Panc1 (cell line): ENCODE results near the gene NECTIN1. TPM values are rescaled to one million over a fixed set of nuclear protein-coding genes. Genes with fewer than 3 reads are reported as not detected.

Experiments used
- ATAC-seq: fragments of 200-7000 bp; cut with Tn5 transposase; 2 replicates; pipeline ENCODE4 v1.9.1; 2020; ENCODE audit warnings: mild to moderate bottlenecking, moderate library complexity
- BruUV-seq: library from RNA; stranded (reverse); fragments of 400-500 nt; replicated peaks from 2 replicates; lab custom pipeline; 2021; lab: Mats Ljungman, UMichigan
- CTCF ChIA-PET: fragments of 300-600 bp; sonication (Branson Sonifier 250); formaldehyde crosslinking; loops from one replicate; lab custom pipeline; 2022; ENCODE audit warnings: antibody characterized with exemption; lab: Charles Lee
- POLR2A ChIA-PET: fragments of 300-600 bp; sonication (Branson Sonifier 250); formaldehyde crosslinking; loops from one replicate; lab custom pipeline; 2022; ENCODE audit warnings: antibody characterized with exemption; lab: Charles Lee
- DNase-seq: peaks from one replicate; pipeline ENCODE4 v3.0.0-alpha.2; 2010; ENCODE audit warnings: low read depth, low spot score
- H3K27ac ChIP-seq: 2 replicates; pipeline ENCODE4 v1.5.1; 2011; ENCODE audit warnings: mild to moderate bottlenecking, low read length, inconsistent platforms
- H3K27me3 ChIP-seq: fragments of 200-500 bp; sonication (Bioruptor generic); 2 replicates; pipeline ENCODE4 v1.6.0; 2014; ENCODE audit warnings: low read length, inconsistent platforms; ENCODE audit not compliant: control insufficient read depth, insufficient read depth
- H3K36me3 ChIP-seq: fragments of 200-500 bp; sonication (Bioruptor generic); 2 replicates; pipeline ENCODE4 v1.5.1; 2014; ENCODE audit warnings: inconsistent platforms, mild to moderate bottlenecking, low read length, moderate library complexity; ENCODE audit not compliant: control insufficient read depth, insufficient read depth
- H3K4me1 ChIP-seq: 2 replicates; pipeline ENCODE4 v1.5.1; 2011; ENCODE audit warnings: inconsistent platforms, mild to moderate bottlenecking, low read length, moderate library complexity; ENCODE audit not compliant: control insufficient read depth, insufficient read depth
- H3K4me3 ChIP-seq, 2 experiments: 2 replicates each; pipeline ENCODE4 v1.5.1; 2011 to 2012; ENCODE audit warnings: low read depth in 2 of 2, low read length in 2 of 2, mild to moderate bottlenecking in 2 of 2, inconsistent platforms in 1 of 2, moderate library complexity in 1 of 2
- H3K9me3 ChIP-seq: fragments of 200-500 bp; sonication (Bioruptor generic); 2 replicates; pipeline ENCODE4 v1.5.1; 2014; ENCODE audit warnings: low read depth, mild to moderate bottlenecking, inconsistent platforms, low read length, moderate library complexity; ENCODE audit not compliant: control insufficient read depth, insufficient read depth
- CTCF ChIP-seq: fragments of 450-650 bp; IDR thresholded peaks from 2 replicates; pipeline ENCODE4 v1.5.1; 2017; ENCODE audit warnings: mild to moderate bottlenecking
- POLR2AphosphoS5 ChIP-seq: IDR thresholded peaks from 2 replicates; pipeline ENCODE4 v1.6.1; 2012; ENCODE audit warnings: mild to moderate bottlenecking, low read depth, low read length, moderate library complexity
- REST ChIP-seq, 2 experiments: IDR thresholded peaks; 2 replicates each; pipeline ENCODE4 v1.6.1; 2011 to 2012; ENCODE audit warnings: low read depth in 2 of 2, control low read depth in 1 of 2, low read length in 1 of 2, mild to moderate bottlenecking in 1 of 2, moderate library complexity in 1 of 2; ENCODE audit not compliant: insufficient read depth in 1 of 2
- SIN3A ChIP-seq: IDR thresholded peaks from 2 replicates; pipeline ENCODE4 v1.6.1; 2012; ENCODE audit warnings: low read depth, mild to moderate bottlenecking, low read length, moderate library complexity, borderline replicate concordance; ENCODE audit not compliant: insufficient read depth
- TCF7L2 ChIP-seq: IDR thresholded peaks from 2 replicates; pipeline ENCODE4 v1.6.1; 2011; ENCODE audit warnings: mild to moderate bottlenecking, low read depth, low read length, inconsistent platforms
- in situ Hi-C: cut with HindIII; loops from 2 replicates; pipeline ENCODE4 v1.10.0; 2016; ENCODE audit warnings: low sequenced_read_pairs, low pct_unique_long_range_greater_than_20kb
- intact Hi-C: fragments of 100-400 bp; cut with micrococcal nuclease; formaldehyde crosslinking; loops from one replicate; pipeline ENCODE4 v1.10.0; 2022; ENCODE audit not compliant: unreplicated experiment
- total RNA-seq: library from RNA; stranded (reverse); gene quantifications from one replicate; pipeline ENCODE4 v1.2.1, GENCODE V29; 2021; ENCODE audit not compliant: unreplicated experiment

The NECTIN1 gene
- total RNA-seq, 1 experiment from 2014 or later = 14.6 TPM

GRCh38 chr11:119720311-119720913, 8.6 kb downstream of the NECTIN1 start:
- POLR2A ChIA-PET = interaction anchor here (1.2 kb wide), 1 partner anchor 9 kb away, joined by 4 read pairs; the partner anchor contains the start of gene NECTIN1
- no peaks in the 10 kb centered on the region for H3K4me1 ChIP-seq
- H3K27me3 ChIP-seq = no peaks in the 10 kb centered on the region
- H3K4me3 ChIP-seq = no peak overlapping the region
- ATAC-seq (no peak), DNase-seq (no peak)
- CTCF ChIA-PET = interaction anchor here (0.6 to 1.1 kb wide), 3 partner anchors 9 to 234 kb away, joined by 3 to 6 read pairs (median 4); partner anchors contain the start of gene NECTIN1
- no TSS peak for BruUV-seq
- TF ChIP-seq REST (IDR thresholded peaks at IDR 0.05; ENCODE audit: insufficient read depth in 1 of 2, low read depth in 2 of 2, low read length in 1 of 2) (no peak), POLR2AphosphoS5 (no peak), CTCF (no peak), TCF7L2 (no peak), SIN3A (no peak)
- intact Hi-C loops = loop anchor here (10.0 kb wide), 2 partner anchors 236 to 384 kb away; no protein-coding TSS in a partner anchor
- H3K27ac ChIP-seq = no peak overlapping the region
- no peaks in the 10 kb centered on the region for H3K36me3 ChIP-seq
- in situ Hi-C loops = no loop called here
- no peaks in the 10 kb centered on the region for H3K9me3 ChIP-seq

- POLR2A ChIA-PET = no interaction called here
- no peak for TF ChIP-seq TCF7L2
- TF ChIP-seq REST (IDR thresholded peaks at IDR 0.05; ENCODE audit: insufficient read depth in 1 of 2, low read depth in 2 of 2, low read length in 1 of 2) = no peak
- TF ChIP-seq POLR2AphosphoS5 = no peak
- Histone ChIP-seq H3K4me3 (no peak overlapping the region), H3K27ac (no peak overlapping the region), H3K9me3 (no peaks in the 10 kb centered on the region), H3K36me3 (no peaks in the 10 kb centered on the region), H3K27me3 (no peaks in the 10 kb centered on the region), H3K4me1 (no peaks in the 10 kb centered on the region)
- in situ Hi-C loops = no loop called here
- no peak for DNase-seq
- intact Hi-C loops = no loop called here
- no peak for ATAC-seq
- no TSS peak for BruUV-seq
- CTCF ChIA-PET = interaction anchor here (0.6 kb wide), 1 partner anchor 263 kb away, joined by 8 read pairs; no protein-coding TSS in a partner anchor
These were observed 11.0 kb downstream of the NECTIN1 start for GRCh38 chr11:119717839-119718534.
